ENCODE measurements around the gene EGFR.

The EGFR gene

DNA sequence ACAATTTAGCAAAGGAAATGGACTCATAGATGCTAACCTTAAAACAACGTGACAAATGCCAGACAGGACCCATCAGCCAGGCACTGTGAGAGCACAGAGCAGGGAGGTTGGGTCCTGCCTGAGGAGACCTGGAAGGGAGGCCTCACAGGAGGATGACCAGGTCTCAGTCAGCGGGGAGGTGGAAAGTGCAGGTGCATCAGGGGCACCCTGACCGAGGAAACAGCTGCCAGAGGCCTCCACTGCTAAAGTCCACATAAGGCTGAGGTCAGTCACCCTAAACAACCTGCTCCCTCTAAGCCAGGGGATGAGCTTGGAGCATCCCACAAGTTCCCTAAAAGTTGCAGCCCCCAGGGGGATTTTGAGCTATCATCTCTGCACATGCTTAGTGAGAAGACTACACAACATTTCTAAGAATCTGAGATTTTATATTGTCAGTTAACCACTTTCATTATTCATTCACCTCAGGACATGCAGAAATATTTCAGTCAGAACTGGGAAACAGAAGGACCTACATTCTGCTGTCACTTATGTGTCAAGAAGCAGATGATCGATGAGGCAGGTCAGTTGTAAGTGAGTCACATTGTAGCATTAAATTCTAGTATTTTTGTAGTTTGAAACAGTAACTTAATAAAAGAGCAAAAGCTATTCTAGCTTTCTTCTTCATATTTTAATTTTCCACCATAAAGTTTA, 188.8 kb downstream of the EGFR start:
- H3K4me3 ChIP-seq (ENCODE audit: control insufficient read depth, low read depth, low read length) = no peak overlapping the region
- DNase-seq (ENCODE audit: low read depth) = no peak
- no peak for TF ChIP-seq CTCF (conservative IDR thresholded peaks at IDR 0.05; ENCODE audit: control insufficient read depth, insufficient read depth, low read depth, low read length)

- no peak for TF ChIP-seq CTCF (conservative IDR thresholded peaks at IDR 0.05; ENCODE audit: control insufficient read depth, insufficient read depth, low read depth, low read length)
- DNase-seq (ENCODE audit: low read depth) = no peak
- no peak overlapping the region for H3K4me3 ChIP-seq (ENCODE audit: control insufficient read depth, low read depth, low read length)
Observed at GRCh38 chr7:55209366-55209765, 190.5 kb downstream of the EGFR start.

DNA sequence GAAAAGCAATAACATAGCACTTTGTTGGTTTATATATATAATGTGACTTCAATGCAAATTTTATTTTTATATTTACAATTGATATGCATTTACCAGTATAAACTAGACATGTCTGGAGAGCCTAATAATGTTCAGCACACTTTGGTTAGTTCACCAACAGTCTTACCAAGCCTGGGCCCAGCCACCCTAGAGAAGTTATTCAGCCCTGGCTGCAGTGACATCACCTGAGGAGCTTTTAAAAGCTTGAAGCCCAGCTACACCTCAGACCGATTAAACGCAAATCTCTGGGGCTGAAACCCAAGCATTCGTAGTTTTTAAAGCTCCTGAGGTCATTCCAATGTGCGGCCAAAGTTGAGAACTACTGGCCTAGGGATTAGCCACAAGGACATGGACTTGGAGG, 191.4 kb downstream of the EGFR start:
- DNase-seq (ENCODE audit: low read depth) = no peak
- TF ChIP-seq CTCF (conservative IDR thresholded peaks at IDR 0.05; ENCODE audit: control insufficient read depth, insufficient read depth, low read depth, low read length) = no peak
- H3K4me3 ChIP-seq (ENCODE audit: control insufficient read depth, low read depth, low read length) = no peak overlapping the region

- no peak for DNase-seq (ENCODE audit: low read depth)
- no peak overlapping the region for H3K4me3 ChIP-seq (ENCODE audit: control insufficient read depth, low read depth, low read length)
- no peak for TF ChIP-seq CTCF (conservative IDR thresholded peaks at IDR 0.05; ENCODE audit: control insufficient read depth, insufficient read depth, low read depth, low read length)
Observed at GRCh38 chr7:55210716-55211115, 191.9 kb downstream of the EGFR start.

GRCh38 chr7:55211726-55212125, 192.9 kb downstream of the EGFR start:
- no peak overlapping the region for H3K4me3 ChIP-seq (ENCODE audit: control insufficient read depth, low read depth, low read length)
- TF ChIP-seq CTCF (conservative IDR thresholded peaks at IDR 0.05; ENCODE audit: control insufficient read depth, insufficient read depth, low read depth, low read length) = no peak
- no peak for DNase-seq (ENCODE audit: low read depth)

DNA sequence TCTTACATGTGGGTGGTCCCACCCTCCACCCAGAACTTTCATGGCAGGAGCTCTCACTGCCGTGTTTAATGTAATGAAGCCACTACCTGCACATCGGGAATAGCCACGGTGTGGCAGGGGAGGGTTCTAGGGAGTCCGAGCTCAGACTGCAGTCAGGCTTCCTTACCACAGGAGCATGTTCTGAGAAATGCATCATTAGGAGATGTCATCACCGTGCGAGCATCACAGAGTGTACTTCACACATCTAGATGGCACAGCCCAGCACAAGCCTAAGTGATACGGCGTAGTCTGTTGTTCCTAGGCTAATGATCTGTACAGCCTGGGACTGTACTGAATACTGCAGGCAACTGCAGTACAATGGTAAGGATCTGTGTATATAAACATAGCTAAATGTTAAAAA, 193.4 kb downstream of the EGFR start:
- no peak overlapping the region for H3K4me3 ChIP-seq (ENCODE audit: control insufficient read depth, low read depth, low read length)
- no peak for DNase-seq (ENCODE audit: low read depth)
- no peak for TF ChIP-seq CTCF (conservative IDR thresholded peaks at IDR 0.05; ENCODE audit: control insufficient read depth, insufficient read depth, low read depth, low read length)

DNA sequence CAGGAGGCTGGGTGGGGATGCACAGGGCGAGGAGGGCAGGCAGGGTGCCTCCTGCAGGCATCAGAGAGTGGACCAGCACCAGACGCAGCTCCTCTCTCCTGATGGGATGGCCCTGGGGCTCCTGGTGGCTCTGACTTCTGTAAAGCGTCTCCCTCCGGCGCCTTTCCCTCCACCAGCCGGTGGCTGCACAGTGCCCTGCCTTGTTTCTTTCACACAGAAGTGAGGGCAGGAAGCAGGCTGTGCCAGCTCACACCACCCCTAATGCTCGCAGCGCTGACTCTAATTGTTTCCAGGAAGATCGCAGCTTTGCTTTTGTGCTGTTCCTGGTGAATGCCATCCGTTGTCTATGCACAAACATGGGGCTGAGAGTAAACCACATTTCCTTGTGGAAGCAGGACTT, 194.0 kb downstream of the EGFR start:
- no peak for TF ChIP-seq CTCF (conservative IDR thresholded peaks at IDR 0.05; ENCODE audit: control insufficient read depth, insufficient read depth, low read depth, low read length)
- no peak for DNase-seq (ENCODE audit: low read depth)
- no peak overlapping the region for H3K4me3 ChIP-seq (ENCODE audit: control insufficient read depth, low read depth, low read length)

All from fibroblast of mammary gland (primary cell).